ENCODE results near the gene RNF146.
"Not testable (repeated sequence)": the region's sequence is repeated elsewhere in the genome, so short reads cannot be mapped to it uniquely, and the experiment has no call there.

The RNF146 gene, protein sequence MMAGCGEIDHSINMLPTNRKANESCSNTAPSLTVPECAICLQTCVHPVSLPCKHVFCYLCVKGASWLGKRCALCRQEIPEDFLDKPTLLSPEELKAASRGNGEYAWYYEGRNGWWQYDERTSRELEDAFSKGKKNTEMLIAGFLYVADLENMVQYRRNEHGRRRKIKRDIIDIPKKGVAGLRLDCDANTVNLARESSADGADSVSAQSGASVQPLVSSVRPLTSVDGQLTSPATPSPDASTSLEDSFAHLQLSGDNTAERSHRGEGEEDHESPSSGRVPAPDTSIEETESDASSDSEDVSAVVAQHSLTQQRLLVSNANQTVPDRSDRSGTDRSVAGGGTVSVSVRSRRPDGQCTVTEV

DNA sequence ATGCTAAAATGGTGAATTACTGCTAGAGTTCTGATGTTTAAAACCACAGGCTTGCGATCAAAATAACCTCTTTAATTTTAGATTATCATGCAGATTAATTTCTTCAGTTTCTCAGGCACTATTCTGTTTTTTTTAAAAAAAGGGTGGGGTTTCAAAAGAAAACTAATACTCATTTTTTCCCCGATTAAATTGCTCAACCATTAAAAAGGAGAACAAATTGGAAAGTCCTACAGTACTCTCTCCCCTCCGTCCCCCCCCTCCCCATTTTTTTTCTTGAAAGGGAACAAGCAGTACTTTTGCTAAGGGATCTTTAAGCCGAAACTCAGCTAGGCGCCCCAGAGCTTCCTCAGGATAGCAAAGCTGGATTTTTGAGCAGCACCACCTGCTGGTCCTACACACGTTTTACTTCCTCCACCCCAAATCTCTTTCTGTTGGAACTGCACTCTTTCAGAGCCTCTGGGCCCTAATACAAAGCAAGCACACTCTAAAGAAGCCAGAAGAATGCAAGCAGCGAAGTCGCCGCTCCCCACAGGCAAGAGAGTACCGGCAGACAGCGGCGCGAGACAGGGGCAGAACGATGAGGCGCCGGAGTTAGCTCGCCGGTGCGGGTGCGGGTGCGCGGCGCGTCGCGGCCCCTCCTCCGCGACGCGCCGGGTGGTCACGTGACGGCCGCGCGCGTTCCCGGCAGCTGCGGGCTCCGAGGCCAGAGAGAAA lies at the start of gene RNF146:
Gene RNF146 (plus strand): TSS at position 687 of the 714 bp plus-strand sequence. CDS start 13,475 bp downstream, outside the sequence.
- DNase-seq = peak; percentile 95

DNA sequence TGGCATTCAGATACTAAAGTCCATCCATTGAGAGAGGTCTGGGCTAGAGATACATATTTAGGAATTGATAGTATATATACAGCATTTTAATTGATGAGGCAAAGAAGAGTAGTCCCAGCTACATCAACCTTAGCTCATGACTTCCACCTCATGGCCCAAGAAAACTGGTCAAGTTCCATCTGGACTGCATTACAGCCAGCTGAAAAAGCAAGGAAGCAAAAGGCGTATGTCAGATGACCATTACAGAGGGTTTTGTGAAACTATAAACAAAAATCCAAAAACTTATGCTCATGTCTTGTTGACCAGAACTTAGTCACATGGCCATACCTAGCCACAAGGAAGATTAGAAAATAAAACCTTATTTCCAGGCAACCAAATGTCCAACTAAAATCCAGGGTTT lies 46.8 kb upstream of the RNF146 start:
- no peak for DNase-seq

DNA sequence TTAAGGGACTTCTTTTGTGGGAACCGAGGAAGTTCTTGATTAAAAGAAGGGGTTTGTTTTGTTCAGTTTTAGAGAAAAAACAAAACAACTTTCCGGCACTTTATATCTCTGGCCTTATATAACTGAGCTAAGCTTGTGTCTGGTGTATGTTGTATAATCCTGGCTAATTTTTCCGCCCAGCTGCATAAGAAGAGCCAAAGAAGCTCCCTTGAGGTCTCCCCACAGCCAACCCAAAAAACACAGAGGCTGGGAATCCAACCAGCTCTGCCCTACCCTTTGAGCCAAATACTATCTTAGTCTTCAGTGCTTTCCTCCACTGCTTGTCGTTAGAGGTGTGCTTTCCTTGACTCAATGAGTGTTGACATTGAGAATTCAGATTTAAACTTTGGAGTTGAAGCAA lies 45.5 kb upstream of the RNF146 start:
- DNase-seq = no peak

DNA sequence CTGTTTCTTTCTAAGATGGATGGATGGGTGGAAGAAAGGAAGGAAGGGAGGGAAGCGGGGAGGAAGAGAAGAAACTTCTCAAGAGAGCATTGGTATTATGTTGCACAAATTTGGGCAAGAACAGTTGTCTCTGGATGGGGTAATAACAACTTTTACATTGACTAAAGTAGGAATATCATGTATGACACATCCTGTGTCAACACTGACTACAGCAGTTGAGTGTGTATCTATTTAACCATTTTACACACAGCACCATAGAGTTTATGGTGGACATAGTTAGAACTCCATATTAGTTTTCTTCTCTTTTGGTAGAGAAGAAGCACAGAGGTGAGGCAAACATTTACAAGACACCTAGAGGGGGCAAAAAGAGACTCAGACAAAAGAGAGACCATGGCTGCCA lies 44.2 kb upstream of the RNF146 start:
- no peak for DNase-seq

DNA sequence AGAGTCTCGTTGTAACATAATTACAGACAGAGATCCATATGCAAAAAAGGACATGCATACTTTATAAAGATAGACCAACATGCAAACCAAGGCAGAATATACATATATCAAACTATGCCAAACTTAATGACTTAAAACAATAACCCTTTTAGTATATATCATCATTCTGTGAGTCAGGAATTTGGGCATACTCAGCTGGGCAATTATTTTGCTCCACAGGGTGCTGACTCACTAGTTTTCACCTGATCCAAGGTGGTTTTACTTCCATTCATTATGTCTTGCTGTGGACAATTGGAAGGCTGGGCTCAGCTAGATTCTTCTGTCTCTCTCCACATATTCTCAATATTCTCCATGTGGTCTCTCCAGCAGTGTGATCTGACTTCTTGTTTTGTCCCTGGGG lies 41.2 kb upstream of the RNF146 start:
- DNase-seq = no peak

DNA sequence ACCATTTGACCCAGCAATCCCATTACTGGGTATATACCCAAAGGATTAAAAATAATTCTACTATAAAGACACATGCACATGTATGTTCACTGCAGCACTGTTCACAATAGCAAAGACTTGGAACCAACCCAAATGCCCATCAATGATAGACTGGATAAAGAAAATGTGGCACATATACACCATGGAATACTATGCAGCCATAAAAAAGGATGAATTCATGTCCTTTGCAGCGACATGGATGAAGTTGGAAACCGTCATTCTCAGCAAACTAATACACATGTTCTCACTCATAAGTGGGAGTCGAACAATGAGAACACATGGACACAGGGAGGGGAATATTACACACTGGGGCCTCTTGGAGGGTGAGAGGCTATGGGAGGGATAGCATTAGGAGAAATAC lies 32.8 kb upstream of the RNF146 start:
- DNase-seq = not testable (repeated sequence)

DNA sequence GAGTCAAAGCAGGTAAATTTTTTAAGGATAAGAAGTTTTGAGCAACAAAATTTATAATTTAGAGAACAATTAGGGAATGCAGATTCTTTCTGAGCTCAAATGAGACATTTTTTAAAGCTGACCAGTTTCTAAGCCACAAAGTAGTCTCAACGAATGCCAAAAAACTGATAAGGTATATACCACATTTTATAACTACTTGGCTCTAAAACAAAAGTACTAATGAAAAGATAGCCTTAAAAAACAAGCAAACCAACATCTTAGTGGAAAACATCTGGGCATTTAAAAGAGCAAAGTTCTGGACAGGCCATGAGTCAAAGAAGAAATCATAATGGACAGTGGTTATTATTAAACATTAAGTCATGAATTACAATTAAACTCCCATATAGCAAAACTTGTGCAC lies 23.2 kb upstream of the RNF146 start:
- DNase-seq = no peak

DNA sequence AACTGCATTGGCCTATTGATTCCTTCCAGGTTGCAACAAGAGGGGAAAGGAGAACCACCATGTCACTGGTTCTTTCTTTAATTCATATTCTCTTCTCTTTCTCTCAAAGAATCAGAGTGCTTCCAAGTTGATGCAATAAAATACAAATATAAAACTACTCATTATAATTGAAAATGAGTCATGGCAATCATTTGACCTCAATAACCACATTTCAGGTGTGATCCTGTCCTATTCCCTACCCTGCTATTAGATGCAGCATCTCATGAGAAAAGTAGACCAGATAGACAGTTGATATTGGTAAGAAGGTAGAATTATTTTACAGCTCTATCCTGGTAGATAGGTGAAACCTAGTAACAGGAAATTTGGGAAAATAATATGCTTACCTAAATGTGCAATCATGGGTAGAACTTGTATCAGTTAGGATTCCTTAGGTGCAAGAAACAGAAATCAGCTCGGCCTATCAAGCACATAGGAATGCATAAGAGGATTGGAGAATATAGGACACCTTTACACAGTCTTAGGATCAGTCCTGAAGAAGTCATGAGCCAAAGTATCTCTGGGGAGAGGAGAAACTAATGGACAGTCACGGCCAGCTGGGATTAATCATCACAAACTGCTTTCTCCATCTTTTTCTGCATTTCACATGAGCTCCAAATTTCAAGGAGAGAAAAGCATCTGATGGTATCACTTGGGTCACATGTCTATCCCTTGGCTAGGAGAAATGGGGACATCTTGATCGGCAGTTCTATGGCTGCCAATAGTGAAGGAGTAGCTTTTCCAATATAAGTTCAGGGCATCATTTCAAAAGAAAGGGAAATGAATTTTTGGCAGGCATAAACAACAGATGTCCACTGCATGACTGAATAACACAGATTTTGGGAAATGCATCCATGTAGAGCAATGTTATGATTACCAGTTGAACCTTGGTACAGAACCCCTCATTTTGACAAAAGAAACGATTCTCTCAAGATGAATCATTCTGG lies 19.3 kb upstream of the RNF146 start:
- no peak for DNase-seq

DNA sequence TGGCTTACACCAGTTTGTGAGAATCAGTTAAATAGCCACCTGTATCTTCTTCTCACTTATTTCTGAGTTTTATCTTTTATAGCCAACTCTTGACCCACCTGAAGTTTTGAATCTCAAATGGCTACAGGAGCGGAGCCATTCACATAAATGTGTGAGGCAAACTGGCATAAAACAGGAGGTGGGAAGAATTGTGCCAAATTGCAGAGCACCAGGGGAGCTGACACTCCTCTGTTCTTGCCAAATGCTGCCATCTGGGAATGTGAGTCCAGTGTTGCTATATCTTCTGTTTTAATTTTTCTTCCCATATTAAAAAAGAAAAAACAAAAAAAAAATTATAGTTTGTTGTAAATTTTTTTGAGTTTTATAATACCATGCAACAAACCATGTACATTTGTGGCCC lies 17.0 kb upstream of the RNF146 start:
- no peak for DNase-seq

DNA sequence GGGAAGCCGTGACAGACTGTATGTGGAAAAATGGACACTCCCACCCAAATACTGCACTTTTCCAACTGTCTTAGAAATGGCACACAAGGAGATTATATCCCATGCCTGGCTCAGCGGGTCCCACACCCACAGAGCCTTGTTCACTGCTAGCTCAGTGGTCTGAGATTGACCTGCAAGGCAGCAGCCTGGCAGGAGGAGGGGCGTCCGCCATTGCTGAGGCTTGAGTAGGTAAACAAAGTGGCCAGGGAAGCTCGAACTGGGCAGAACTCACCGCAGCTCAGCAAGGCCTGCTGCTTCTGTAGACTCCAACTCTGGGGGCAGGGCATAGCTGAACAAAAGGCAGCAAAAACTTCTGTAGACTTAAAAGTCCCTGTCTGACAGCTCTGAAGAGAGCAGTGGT lies 11.4 kb upstream of the RNF146 start:
- DNase-seq = no peak

DNA sequence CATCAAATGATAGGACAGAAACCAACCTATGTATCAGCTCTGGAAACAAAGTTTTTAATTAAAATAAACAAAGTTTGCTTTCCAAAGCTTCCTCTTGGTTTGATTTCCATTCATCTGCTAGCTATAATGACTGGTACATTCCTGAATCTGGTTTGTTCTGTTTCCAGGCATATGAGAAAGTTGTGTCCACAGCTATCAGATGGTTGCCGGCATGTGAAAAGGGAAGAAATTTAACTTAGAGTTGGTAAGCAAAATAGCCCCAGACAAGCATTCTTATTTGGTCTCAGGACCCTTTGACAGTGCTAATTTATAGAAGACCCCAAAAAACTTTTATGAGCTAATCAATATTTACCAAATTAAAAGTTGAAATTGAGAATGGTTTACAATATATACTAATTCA lies 3.8 kb upstream of the RNF146 start:
- DNase-seq = no peak

DNA sequence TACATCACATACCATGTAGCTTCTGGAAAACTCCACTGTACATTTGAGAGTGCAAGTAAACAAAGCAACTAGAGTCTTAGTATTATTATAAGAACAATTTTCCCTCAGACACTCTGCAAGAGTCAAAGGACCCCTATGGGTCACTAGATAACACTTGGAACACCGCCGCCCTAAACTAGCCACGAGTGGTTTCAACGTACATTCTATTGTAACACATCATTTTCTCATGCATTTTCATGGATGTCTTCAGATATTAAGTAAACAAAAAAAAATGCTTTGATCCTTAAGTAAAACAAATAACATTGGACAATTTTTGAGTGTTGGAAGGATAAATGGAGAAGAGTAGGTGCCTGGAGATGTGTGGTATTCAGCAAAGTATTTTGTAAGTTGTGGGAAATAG lies 3.2 kb upstream of the RNF146 start:
- DNase-seq = no peak

DNA sequence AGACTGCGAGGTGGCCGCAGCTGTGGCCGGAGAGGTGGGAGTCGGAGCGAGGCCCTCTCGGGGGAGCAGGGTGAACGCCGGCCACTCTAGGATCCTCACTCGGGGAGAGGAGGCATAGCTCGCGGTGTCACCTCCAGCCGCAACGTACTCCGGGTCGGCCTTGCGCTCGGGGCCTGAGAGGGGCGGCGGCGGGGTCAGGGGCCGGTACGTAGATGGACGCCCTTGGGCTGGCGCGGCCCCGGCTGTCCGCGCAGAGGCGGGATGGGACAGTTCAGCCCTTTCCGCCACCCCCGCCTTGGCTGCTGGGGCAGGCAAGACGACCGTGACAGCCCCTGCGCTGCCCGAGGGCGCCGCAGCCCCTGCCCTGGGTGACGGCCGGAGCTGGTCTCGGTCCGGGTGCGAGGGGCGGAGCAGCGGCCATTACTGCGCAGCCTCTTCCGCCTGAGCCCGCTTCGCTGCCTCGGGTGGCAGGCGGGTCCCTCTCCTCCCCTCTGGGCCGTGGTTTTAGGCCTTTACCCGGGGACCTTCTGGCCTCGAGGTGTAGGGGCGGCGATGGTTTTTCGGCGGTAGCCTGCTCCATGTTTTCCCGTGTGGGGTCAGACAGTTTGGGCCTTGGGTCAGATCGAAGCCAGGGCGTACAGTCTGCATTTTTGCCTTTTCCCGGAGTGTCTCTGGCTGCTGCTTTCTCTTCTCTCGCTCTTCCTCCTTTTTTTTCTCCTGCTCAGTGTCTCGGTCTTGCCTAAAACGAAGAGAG lies 405 bp downstream of the RNF146 start:
- DNase-seq = peak; percentile 91

DNA sequence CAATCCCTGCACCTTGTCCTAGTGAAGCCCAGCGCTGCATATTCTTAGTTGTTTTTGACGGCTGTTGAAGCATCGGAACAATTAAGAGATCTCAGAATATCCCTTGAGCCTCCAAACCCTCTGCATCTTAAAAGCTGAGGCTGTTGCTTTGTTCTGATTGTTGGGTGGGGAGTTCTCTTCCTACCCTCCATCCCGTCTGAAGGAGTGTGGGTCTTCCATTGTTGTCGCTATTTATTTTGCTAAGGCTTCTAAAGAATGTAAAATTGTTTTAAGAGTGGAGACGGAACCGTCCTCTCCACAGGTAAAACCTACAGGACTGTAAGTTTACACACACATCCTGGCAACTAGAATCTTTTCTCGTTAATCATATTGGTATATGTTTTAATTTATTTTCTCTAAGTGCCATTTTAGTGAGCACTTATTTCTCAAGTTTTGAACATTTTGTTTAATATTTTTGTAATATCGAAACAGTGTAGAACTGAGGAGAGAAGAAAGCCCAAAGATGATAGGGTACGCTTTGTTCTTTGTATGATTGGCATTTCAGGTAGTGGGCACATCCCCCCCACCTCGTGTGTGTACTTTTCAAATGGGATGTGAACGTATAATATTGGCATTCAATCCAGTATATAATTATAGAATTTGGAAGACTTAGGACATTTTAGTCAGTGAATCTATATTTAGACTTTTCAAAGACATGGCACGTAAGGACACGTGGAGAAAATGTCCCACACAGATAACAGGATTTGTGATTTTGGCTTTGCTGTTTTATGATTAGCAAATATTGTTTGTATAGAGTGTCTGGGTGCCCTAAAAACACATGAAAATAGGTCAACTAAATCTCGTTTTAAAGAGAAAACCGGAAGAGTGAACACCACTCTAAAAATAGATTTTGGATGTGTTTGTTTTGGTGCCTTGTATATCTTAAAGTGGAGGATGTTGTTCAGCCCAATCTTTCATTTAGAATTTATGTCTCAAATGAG lies 1.3 kb downstream of the RNF146 start:
- DNase-seq = peak; percentile 49

DNA sequence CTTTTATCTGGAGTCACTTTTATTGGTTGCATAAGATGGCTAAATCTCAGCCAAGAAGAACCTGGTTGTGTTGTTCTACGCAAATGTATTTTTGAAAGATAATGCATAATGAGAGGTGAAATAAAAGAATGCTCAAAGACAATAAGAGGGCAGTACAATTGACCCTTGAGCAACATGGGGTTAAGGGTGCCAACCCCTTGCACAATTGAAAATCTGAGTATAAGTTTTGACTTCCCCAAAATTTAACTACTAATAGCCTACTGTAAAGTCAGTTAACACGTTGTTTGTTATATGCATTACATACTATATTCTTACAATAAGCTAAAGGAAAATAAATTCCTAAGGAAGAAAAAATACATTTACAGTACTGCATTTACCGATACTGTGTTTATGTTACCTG lies 5.9 kb downstream of the RNF146 start:
- no peak for DNase-seq

DNA sequence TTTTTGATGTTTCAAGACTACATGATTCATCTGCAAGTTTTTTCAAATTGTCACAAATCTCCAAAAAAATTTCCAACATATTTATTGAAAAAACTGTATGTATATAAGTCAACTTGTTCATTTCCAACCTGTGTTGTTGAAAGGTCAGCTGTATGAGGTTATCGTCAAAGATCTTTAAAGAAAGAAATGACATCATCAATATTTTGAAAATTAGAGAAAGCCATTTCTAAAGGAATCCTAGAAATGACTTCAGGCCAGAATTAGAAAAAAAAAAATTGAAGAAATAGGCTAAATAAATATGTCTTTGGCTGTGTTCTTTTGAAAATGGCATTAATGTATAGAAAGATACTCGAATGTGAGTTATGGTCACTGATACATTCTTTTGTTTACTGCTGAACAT lies 6.8 kb downstream of the RNF146 start:
- no peak for DNase-seq

DNA sequence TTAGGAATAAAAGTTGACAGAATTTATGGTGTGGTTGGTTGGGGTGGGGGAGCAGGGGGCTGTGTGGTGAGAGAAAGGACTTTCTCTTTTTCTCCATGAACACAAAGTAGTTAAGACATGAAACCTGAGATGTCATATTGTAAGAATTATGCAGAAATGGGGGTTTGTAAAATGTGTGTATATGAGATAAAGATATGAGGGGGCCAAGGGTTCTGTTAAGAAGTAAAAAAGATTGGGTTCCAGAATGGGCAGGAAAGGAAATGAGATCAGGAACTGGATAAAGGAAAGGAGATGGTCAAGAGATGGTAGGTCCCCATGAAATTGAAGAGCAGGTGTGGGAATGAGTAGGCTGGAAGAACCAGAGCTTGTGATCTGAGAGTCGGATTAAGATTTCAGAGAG lies 9.7 kb downstream of the RNF146 start:
- no peak for DNase-seq

DNA sequence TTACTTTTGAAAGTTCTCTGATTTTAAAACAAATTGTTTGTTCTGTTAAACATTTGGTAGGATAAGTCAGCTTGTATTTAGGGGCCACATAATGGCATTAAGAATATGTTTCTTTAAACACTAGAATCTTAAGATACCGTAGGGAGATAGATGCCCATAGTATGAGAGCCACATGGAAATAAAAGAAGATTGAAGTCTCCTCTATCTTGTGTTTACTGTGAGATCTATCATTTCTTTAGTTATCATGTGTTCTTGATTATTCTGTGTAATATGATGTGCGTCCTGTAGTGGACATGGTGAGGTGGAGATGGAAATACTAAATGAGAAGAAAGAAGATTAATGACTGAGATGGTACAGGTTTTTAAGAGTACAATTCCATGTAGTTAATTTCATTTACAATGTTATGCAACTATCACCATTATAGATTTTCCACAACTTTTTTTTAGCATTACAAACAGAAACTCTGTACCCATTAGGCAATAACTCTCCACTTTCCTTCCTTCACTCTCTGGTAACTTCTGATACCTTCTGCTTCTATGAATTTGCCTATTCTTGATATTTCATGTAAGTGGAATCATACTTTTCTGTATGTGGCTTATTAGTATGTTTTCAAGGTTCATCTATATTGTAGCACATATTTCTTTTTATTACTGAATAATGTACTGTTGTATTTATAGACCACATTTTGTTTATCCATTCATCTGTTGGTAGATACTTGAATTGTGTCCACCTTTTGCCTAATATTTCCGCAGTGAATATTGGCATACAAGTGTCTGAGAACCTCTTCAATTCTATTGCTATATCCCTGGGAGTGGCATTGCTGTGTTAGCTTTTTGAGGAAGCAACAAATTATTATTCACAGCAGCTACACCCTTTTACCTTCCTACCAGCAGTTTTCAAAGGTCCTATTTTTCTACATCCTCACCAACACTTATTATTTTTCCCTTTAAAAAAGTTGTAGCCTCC lies 11.5 kb downstream of the RNF146 start:
- no peak for DNase-seq

DNA sequence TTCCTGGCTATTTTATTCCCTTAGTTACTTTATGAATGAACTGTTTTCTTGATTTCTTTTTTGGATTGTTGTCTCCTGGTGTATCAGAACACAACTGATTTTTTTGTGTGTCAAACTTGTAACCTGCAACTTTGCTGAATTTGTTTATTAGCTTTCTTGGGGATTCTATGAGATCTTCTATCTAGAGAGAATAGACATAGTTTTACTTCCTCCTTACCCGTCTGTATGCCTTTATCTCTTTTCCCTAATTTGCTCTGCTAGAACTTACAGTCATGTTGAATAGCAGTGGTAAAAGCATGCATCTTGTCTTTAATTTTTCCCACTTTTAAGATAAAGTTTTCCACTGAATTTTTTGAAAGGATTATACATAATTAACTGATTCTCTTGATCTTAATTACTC lies 13.2 kb downstream of the RNF146 start:
- no peak for DNase-seq

DNA sequence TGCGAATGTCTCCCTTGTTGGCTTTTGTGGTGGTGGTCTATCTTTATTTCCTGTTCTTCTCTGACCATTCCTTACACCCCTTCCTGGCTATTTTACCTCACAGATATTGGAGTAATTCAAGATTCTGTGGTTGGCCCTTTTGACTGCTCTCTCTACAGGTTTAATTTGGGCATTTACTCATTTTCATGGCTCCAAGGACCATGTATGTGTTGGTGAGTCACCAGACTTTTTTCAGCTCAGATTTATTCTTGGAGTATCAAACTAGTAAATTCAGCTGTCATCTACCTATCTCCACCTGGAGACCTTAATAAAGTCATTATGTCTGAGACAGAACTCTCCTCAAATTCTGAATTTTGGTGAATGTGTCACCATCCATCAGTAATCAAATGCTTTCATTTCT lies 15.5 kb downstream of the RNF146 start:
- DNase-seq = no peak

Measured in NCI-H146 (cell line).